Measurements from ENCODE around the gene UBAP2.
"Not testable (repeated sequence)": the region's sequence is repeated elsewhere in the genome, so short reads cannot be mapped to it uniquely, and the experiment has no call there.

Gene UBAP2

GRCh38 chr9:34034698-34035065 is 14.0 kb downstream of the UBAP2 start:
- no peaks in the 10 kb centered on the region; the same call in 1 of the 2 replicates for H3K36me3 ChIP-seq (ENCODE audit: insufficient read depth, low read length)
- H3K9ac ChIP-seq (ENCODE audit: low read depth, low read length) = no peak overlapping the region
- H3K4me1 ChIP-seq (ENCODE audit: insufficient read depth, low read length) = no peaks in the 10 kb centered on the region
- H3K9me3 ChIP-seq (ENCODE audit: control insufficient read depth, insufficient read depth, low read length) = no peaks in the 10 kb centered on the region

- H3K4me1 ChIP-seq (ENCODE audit: insufficient read depth, low read length) = no peaks in the 10 kb centered on the region
- H3K9me3 ChIP-seq (ENCODE audit: control insufficient read depth, insufficient read depth, low read length) = no peaks in the 10 kb centered on the region
- no peaks in the 10 kb centered on the region; the same call in 1 of the 2 replicates for H3K36me3 ChIP-seq (ENCODE audit: insufficient read depth, low read length)
- no peak overlapping the region for H3K9ac ChIP-seq (ENCODE audit: low read depth, low read length)
Observed at GRCh38 chr9:34032631-34033030, 16.1 kb downstream of the UBAP2 start.

GRCh38 chr9:34027845-34028574 is 20.7 kb downstream of the UBAP2 start:
- Histone ChIP-seq H3K9ac (ENCODE audit: low read depth, low read length) (no peak overlapping the region), H3K9me3 (ENCODE audit: control insufficient read depth, insufficient read depth, low read length) (no peaks in the 10 kb centered on the region), H3K4me1 (ENCODE audit: insufficient read depth, low read length) (no peaks in the 10 kb centered on the region), H3K36me3 (ENCODE audit: insufficient read depth, low read length) (no peaks in the 10 kb centered on the region; the same call in 1 of the 2 replicates)

DNA sequence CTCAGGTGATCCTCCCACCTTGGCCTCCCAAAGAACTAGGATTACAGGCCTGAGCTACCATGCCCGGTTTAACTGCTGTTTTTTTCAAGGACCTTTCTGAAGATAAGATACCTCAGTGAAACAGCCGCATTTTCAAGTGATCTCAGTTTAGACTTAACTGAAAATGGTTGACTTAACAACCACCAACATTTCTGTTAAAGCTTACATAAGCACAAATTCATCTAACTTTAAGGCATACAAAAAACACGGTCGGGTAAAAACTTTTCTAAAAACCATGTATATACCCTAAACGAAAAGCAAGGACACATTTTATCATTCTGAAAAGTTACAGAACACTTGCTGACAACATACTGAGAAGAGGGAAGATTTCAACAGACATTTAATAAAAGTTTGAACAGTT is 22.9 kb downstream of the UBAP2 start:
- Histone ChIP-seq H3K9me3 (ENCODE audit: control insufficient read depth, insufficient read depth, low read length) (no peaks in the 10 kb centered on the region), H3K36me3 (ENCODE audit: insufficient read depth, low read length) (no peaks in the 10 kb centered on the region), H3K9ac (ENCODE audit: low read depth, low read length) (no peak overlapping the region), H3K4me1 (ENCODE audit: insufficient read depth, low read length) (no peaks in the 10 kb centered on the region)

DNA sequence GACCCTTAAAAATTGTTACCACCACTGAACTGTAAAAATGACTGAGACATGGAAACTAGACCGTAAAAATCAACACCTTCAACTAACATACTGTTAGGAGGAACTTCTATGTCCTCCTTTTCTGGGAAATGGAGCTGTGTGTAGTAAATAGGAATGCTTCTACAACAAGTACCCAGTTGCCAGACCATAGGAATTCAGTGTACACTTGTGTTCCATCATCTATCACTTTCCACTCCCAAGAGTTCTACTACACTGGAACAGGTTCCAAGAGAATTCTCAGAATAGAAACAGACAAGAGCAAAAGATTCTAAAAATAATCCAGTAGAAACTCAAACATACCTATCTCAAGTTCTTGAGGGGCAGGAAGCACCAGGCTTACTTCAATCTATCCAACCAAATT is 23.6 kb downstream of the UBAP2 start:
- Histone ChIP-seq H3K9me3 (ENCODE audit: control insufficient read depth, insufficient read depth, low read length) (no peaks in the 10 kb centered on the region), H3K9ac (ENCODE audit: low read depth, low read length) (no peak overlapping the region), H3K36me3 (ENCODE audit: insufficient read depth, low read length) (no peaks in the 10 kb centered on the region), H3K4me1 (ENCODE audit: insufficient read depth, low read length) (no peaks in the 10 kb centered on the region)

DNA sequence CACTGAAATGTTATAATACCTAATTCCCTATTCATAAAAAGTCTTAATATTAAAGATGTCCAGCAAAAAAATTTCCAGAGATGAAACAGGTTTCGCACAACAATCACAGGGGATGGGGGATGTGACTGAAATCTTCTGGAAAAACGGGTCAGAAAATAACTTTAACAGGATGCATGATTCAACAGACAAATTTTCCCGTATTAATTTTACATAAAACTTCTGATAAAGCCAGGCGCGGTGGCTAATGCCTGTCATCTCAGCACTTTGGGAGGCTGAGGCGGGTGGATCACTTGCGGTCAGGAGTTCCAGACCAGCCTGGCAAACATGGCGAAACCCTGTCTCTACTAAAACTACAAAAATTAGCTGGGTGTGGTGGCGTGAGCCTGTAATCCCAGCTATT is 24.2 kb downstream of the UBAP2 start:
- not testable (repeated sequence) for H3K4me1 ChIP-seq (ENCODE audit: insufficient read depth, low read length); H3K9me3 ChIP-seq (ENCODE audit: control insufficient read depth, insufficient read depth, low read length); H3K9ac ChIP-seq (ENCODE audit: low read depth, low read length); H3K36me3 ChIP-seq (ENCODE audit: insufficient read depth, low read length)

DNA sequence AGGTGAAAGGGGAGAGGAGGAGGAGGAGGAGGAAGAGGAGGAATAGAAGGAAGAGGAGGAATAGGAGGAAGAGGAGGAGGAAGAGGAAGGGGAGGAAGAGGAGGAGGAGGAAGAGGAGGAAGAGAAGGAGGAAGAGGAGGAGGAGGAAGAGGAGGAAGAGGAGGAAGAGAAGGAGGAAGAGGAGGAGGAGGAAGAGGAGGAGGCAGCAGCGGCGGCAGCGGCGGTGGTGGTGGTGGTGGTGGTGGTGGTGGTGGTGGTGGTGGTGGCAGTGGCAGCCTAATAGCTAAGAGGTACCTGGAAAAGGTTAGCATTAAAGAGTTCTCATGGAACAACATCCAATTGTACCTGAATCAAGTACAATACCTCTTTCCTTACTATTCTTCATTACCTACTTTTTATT is 32.5 kb downstream of the UBAP2 start:
- H3K4me1 ChIP-seq (ENCODE audit: insufficient read depth, low read length) = no peaks in the 10 kb centered on the region
- no peak overlapping the region for H3K9ac ChIP-seq (ENCODE audit: low read depth, low read length)
- H3K9me3 ChIP-seq (ENCODE audit: control insufficient read depth, insufficient read depth, low read length) = no peaks in the 10 kb centered on the region
- H3K36me3 ChIP-seq (ENCODE audit: insufficient read depth, low read length) = no peaks in the 10 kb centered on the region; the same call in 1 of the 2 replicates

- Histone ChIP-seq H3K36me3 (ENCODE audit: insufficient read depth, low read length) (no peaks in the 10 kb centered on the region; the same call in 1 of the 2 replicates), H3K4me1 (ENCODE audit: insufficient read depth, low read length) (no peaks in the 10 kb centered on the region), H3K9me3 (ENCODE audit: control insufficient read depth, insufficient read depth, low read length) (no peaks in the 10 kb centered on the region), H3K9ac (ENCODE audit: low read depth, low read length) (no peak overlapping the region)
Observed at GRCh38 chr9:34010979-34011378, 37.7 kb downstream of the UBAP2 start.

- H3K9me3 ChIP-seq (ENCODE audit: control insufficient read depth, insufficient read depth, low read length) = no peaks in the 10 kb centered on the region
- no peaks in the 10 kb centered on the region for H3K4me1 ChIP-seq (ENCODE audit: insufficient read depth, low read length)
- no peak overlapping the region for H3K9ac ChIP-seq (ENCODE audit: low read depth, low read length)
- peaks cover 6% of the 10 kb centered on the region for H3K36me3 ChIP-seq (ENCODE audit: insufficient read depth, low read length)
Observed at GRCh38 chr9:34001951-34002350, 46.7 kb downstream of the UBAP2 start.

DNA sequence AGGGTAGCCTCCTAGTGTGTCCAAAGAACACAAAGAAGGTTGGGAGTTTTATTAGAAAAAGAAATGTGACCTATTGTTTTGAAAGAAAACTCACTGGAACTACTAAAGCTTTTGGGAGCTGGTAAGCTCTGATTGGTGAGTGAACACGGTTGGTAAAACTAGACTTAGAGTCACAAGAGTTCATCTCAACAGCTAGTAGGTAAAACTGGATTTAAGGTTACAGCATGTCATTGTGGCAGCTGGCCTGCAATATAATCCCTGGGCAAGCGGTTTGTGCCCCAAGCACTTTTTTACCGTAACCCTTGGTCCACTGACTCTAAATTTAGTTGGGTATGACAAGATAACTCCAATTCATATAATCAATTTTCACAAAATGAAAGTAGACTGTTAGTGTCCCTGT is 47.4 kb downstream of the UBAP2 start:
- H3K36me3 ChIP-seq (ENCODE audit: insufficient read depth, low read length) = peaks cover 6% of the 10 kb centered on the region
- no peaks in the 10 kb centered on the region for H3K4me1 ChIP-seq (ENCODE audit: insufficient read depth, low read length)
- no peak overlapping the region for H3K9ac ChIP-seq (ENCODE audit: low read depth, low read length)
- no peaks in the 10 kb centered on the region for H3K9me3 ChIP-seq (ENCODE audit: control insufficient read depth, insufficient read depth, low read length)

- no peaks in the 10 kb centered on the region for H3K9me3 ChIP-seq (ENCODE audit: control insufficient read depth, insufficient read depth, low read length)
- H3K9ac ChIP-seq (ENCODE audit: low read depth, low read length) = no peak overlapping the region
- peaks cover 4% of the 10 kb centered on the region; the same call in 1 of the 2 replicates for H3K36me3 ChIP-seq (ENCODE audit: insufficient read depth, low read length)
- no peaks in the 10 kb centered on the region for H3K4me1 ChIP-seq (ENCODE audit: insufficient read depth, low read length)
Observed at GRCh38 chr9:33995449-33995848, 53.2 kb downstream of the UBAP2 start.

GRCh38 chr9:33993104-33993503 is 55.6 kb downstream of the UBAP2 start:
- Histone ChIP-seq H3K4me1 (ENCODE audit: insufficient read depth, low read length) (no peaks in the 10 kb centered on the region), H3K36me3 (ENCODE audit: insufficient read depth, low read length) (peaks cover 7% of the 10 kb centered on the region), H3K9me3 (ENCODE audit: control insufficient read depth, insufficient read depth, low read length) (no peaks in the 10 kb centered on the region), H3K9ac (ENCODE audit: low read depth, low read length) (no peak overlapping the region)

- Histone ChIP-seq H3K9me3 (ENCODE audit: control insufficient read depth, insufficient read depth, low read length) (no peaks in the 10 kb centered on the region), H3K9ac (ENCODE audit: low read depth, low read length) (no peak overlapping the region), H3K4me1 (ENCODE audit: insufficient read depth, low read length) (no peaks in the 10 kb centered on the region), H3K36me3 (ENCODE audit: insufficient read depth, low read length) (peaks cover 5% of the 10 kb centered on the region; the same call in 1 of the 2 replicates)
Observed at GRCh38 chr9:33992632-33993031, 56.1 kb downstream of the UBAP2 start.

DNA sequence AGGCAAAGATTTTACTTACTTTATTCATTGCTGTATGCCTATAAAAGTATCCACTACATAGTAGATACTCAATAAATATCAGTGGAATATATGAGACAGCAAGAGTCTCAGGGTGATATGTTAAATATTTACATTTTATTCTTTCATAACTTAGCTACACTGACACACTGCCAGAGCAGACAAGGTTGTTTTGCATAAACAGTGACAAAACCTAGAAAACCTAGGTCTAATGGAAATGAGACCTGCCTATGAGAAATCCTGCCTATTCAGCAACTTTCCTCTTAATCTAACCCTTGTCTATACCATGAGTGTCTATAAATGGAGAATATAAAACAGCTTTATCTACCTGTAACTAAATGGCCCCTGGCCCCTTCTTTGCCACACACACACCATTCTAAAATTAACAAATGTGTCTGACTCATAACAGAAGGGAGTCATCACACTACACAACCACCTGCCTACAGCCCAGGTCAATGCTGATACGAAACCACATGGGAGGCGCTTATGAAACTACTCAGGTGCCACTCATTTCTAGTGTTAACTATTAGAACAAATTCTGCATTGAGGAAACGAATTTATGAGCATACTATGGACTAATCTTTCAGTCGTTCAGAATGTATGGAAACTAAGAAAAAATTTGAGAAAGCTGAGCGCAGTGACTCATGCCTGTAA is 60.3 kb downstream of the UBAP2 start:
- Histone ChIP-seq H3K9ac (ENCODE audit: low read depth, low read length) (no peak overlapping the region), H3K4me1 (ENCODE audit: insufficient read depth, low read length) (no peaks in the 10 kb centered on the region), H3K9me3 (ENCODE audit: control insufficient read depth, insufficient read depth, low read length) (no peaks in the 10 kb centered on the region), H3K36me3 (ENCODE audit: insufficient read depth, low read length) (peaks cover 21% of the 10 kb centered on the region)

DNA sequence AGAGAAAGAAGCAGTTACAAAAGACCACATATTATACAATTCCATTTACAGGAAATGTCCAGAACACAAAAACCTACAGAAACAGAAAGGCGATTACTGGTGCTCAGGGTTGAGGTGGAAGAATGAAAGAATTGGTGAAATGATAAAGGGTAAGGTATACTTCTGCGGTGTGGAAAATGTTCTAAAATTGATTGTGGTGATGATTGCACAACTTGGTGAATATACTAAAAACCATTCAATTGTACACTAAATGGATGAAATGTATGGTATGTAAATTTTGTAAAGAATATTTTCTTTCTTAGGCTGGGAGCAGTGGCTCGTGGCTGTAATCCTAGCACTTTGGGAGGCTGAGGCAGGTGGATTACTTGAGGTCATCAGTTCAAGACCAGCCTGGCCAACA is 72.3 kb downstream of the UBAP2 start:
- Histone ChIP-seq H3K36me3 (ENCODE audit: insufficient read depth, low read length) (peaks cover 4% of the 10 kb centered on the region; the same call in 1 of the 2 replicates), H3K9ac (ENCODE audit: low read depth, low read length) (no peak overlapping the region), H3K4me1 (ENCODE audit: insufficient read depth, low read length) (no peaks in the 10 kb centered on the region), H3K9me3 (ENCODE audit: control insufficient read depth, insufficient read depth, low read length) (no peaks in the 10 kb centered on the region)

Measured in ES-I3 (cell line).